WTC11 (cell line): ENCODE data around the gene SHF. TPM values are rescaled to one million over a fixed set of nuclear protein-coding genes. Genes with fewer than 3 reads are reported as not detected.

Source experiments
- ATAC-seq: fragments of 200-7000 bp; cut with Tn5 transposase; 2 replicates; pipeline ENCODE4 v1.10.0; 2021; ENCODE audit warnings: mild to moderate bottlenecking, moderate library complexity
- CTCF ChIA-PET: fragments of 300-600 bp; sonication (Branson Sonifier 250); formaldehyde crosslinking; loops from one replicate; lab custom pipeline; 2021; ENCODE audit warnings: antibody characterized with exemption; lab: Charles Lee
- POLR2A ChIA-PET: fragments of 350-600 bp; sonication (Branson Sonifier 250); formaldehyde crosslinking; loops from one replicate; lab custom pipeline; 2021; ENCODE audit warnings: antibody characterized with exemption; lab: Charles Lee
- DNase-seq: peaks from one replicate; pipeline ENCODE4 v3.0.0; 2021; ENCODE audit warnings: low spot score
- H3K27ac Mint-ChIP-seq: 2 replicates; pipeline ENCODE4 v1.8.0; 2021; ENCODE audit warnings: mixed read lengths
- H3K27me3 Mint-ChIP-seq: 2 replicates; pipeline ENCODE4 v1.8.0; 2021; ENCODE audit warnings: low read depth, mild to moderate bottlenecking, moderate library complexity, mixed read lengths
- H3K36me3 Mint-ChIP-seq: 2 replicates; pipeline ENCODE4 v1.8.0; 2021; ENCODE audit warnings: mixed read lengths
- H3K4me1 Mint-ChIP-seq: 2 replicates; pipeline ENCODE4 v1.8.0; 2022; ENCODE audit warnings: mixed read lengths
- H3K4me3 Mint-ChIP-seq: 2 replicates; pipeline ENCODE4 v1.8.0; 2021; ENCODE audit warnings: mild to moderate bottlenecking, moderate library complexity, mixed read lengths
- H3K9me3 Mint-ChIP-seq: 2 replicates; pipeline ENCODE4 v1.8.0; 2021; ENCODE audit warnings: mixed read lengths
- ATF1 ChIP-seq: sonication (generic); formaldehyde crosslinking; IDR thresholded peaks from 2 replicates; pipeline ENCODE4 v1.8.1; 2023; ENCODE audit warnings: mild to moderate bottlenecking, moderate library complexity, missing genetic modification reagents
- ATF2 ChIP-seq: sonication (generic); formaldehyde crosslinking; IDR thresholded peaks from 2 replicates; pipeline ENCODE4 v1.8.1; 2022; ENCODE audit warnings: low read depth, missing genetic modification reagents, borderline replicate concordance
- ATF3 ChIP-seq: sonication (generic); formaldehyde crosslinking; conservative IDR thresholded peaks from 2 replicates; pipeline ENCODE4 v1.8.1; 2022; ENCODE audit warnings: mild to moderate bottlenecking, missing genetic modification reagents
- E2F1 ChIP-seq: sonication (generic); formaldehyde crosslinking; IDR thresholded peaks from 2 replicates; pipeline ENCODE4 v1.8.0; 2022; ENCODE audit warnings: mild to moderate bottlenecking, missing genetic modification reagents
- ERG ChIP-seq: fragments of 250-450 bp; sonication (Bioruptor Pico); IDR thresholded peaks from 2 replicates; pipeline ENCODE4 v1.8.0; 2021; ENCODE audit warnings: mild to moderate bottlenecking
- ETV6 ChIP-seq: sonication (generic); formaldehyde crosslinking; IDR thresholded peaks from 2 replicates; pipeline ENCODE4 v1.8.1; 2022; ENCODE audit warnings: mild to moderate bottlenecking, missing genetic modification reagents
- FOXP1 ChIP-seq: sonication (generic); formaldehyde crosslinking; IDR thresholded peaks from 2 replicates; pipeline ENCODE4 v1.8.0; 2022; ENCODE audit warnings: missing genetic modification reagents, mild to moderate bottlenecking, moderate library complexity, borderline replicate concordance
- GABPB1 ChIP-seq: sonication (generic); formaldehyde crosslinking; IDR thresholded peaks from 2 replicates; pipeline ENCODE4 v1.8.1; 2023; ENCODE audit warnings: mild to moderate bottlenecking, missing genetic modification reagents
- GTF2I ChIP-seq: fragments of 250-450 bp; sonication (Bioruptor Pico); conservative IDR thresholded peaks from 2 replicates; pipeline ENCODE4 v1.4.0; 2021; ENCODE audit warnings: mild to moderate bottlenecking
- MXD4 ChIP-seq: fragments of 250-450 bp; sonication (Bioruptor Pico); IDR thresholded peaks from 2 replicates; pipeline ENCODE4 v1.8.0; 2021; ENCODE audit warnings: mild to moderate bottlenecking, moderate library complexity, borderline replicate concordance
- NFATC4 ChIP-seq: fragments of 250-450 bp; sonication (Bioruptor Pico); IDR thresholded peaks from 2 replicates; pipeline ENCODE4 v1.9.0; 2021; ENCODE audit warnings: mild to moderate bottlenecking
- NR3C1 ChIP-seq: sonication (generic); formaldehyde crosslinking; conservative IDR thresholded peaks from 2 replicates; pipeline ENCODE4 v1.8.1; 2023; ENCODE audit warnings: low read depth, mild to moderate bottlenecking, missing genetic modification reagents
- STAT6 ChIP-seq: sonication (generic); formaldehyde crosslinking; conservative IDR thresholded peaks from 2 replicates; pipeline ENCODE4 v1.8.1; 2023; ENCODE audit warnings: mild to moderate bottlenecking, low read depth, missing genetic modification reagents, moderate library complexity
- USF2 ChIP-seq: sonication (generic); formaldehyde crosslinking; IDR thresholded peaks from 2 replicates; pipeline ENCODE4 v1.8.1; 2023; ENCODE audit warnings: mild to moderate bottlenecking, missing genetic modification reagents, moderate library complexity
- ZNF281 ChIP-seq: sonication (generic); formaldehyde crosslinking; IDR thresholded peaks from 2 replicates; pipeline ENCODE4 v1.8.0; 2023; ENCODE audit warnings: mild to moderate bottlenecking, missing genetic modification reagents
- ZNF423 ChIP-seq: fragments of 250-450 bp; sonication (Bioruptor Pico); IDR thresholded peaks from 2 replicates; pipeline ENCODE4 v2.1.2; 2022; ENCODE audit warnings: mild to moderate bottlenecking, moderate library complexity
- total RNA-seq: library from RNA; stranded (reverse); gene quantifications from 3 replicates; pipeline ENCODE4 v1.2.3, GENCODE V29; 2021

Gene SHF
- total RNA-seq, 1 experiment from 2014 or later, result 30.6 TPM

- ATAC-seq (no peak), DNase-seq (no peak)
- Mint-ChIP-seq H3K9me3 (no peaks in the 10 kb centered on the region), H3K4me3 (no peak overlapping the region), H3K4me1 (peaks cover 15% of the 10 kb centered on the region), H3K27me3 (peaks cover 96% of the 10 kb centered on the region), H3K27ac (no peak overlapping the region), H3K36me3 (no peaks in the 10 kb centered on the region)
- no peak for TF ChIP-seq ZNF281 (CRISPR knock-in tag)
- no peak for TF ChIP-seq NFATC4 (CRISPR knock-in tag)
- TF ChIP-seq STAT6, result no peak
- no peak for TF ChIP-seq ATF1 (CRISPR knock-in tag)
- no peak for TF ChIP-seq NR3C1 (CRISPR knock-in tag)
- no peak for TF ChIP-seq E2F1 (CRISPR knock-in tag)
- no peak for TF ChIP-seq ETV6 (CRISPR knock-in tag)
- TF ChIP-seq FOXP1 (CRISPR knock-in tag), result no peak
- no peak for TF ChIP-seq ERG (CRISPR knock-in tag)
- TF ChIP-seq GABPB1 (CRISPR knock-in tag), result no peak
- TF ChIP-seq MXD4 (CRISPR knock-in tag), result no peak
- no peak for TF ChIP-seq ATF2 (CRISPR knock-in tag)
- TF ChIP-seq USF2 (CRISPR knock-in tag), result no peak
- no peak for TF ChIP-seq GTF2I (CRISPR knock-in tag)
- no peak for TF ChIP-seq ZNF423 (CRISPR knock-in tag)
- no peak for TF ChIP-seq ATF3
- ChIA-PET POLR2A (no interaction called here), CTCF (interaction anchor here (1.1 kb wide), 1 partner anchor 11 kb away, joined by 4 read pairs; no protein-coding TSS in a partner anchor)
Measured at GRCh38 chr15:45121020-45121419, 66.7 kb downstream of the SHF start.
